ENCODE results near the gene CTNNA2. TPM values are rescaled to one million over a fixed set of nuclear protein-coding genes. Genes with fewer than 3 reads are reported as not detected.

CTNNA2 gene
- total and polyA plus RNA-seq, 11 donors, result 0.20 to 0.81 TPM; not detected in 9

DNA sequence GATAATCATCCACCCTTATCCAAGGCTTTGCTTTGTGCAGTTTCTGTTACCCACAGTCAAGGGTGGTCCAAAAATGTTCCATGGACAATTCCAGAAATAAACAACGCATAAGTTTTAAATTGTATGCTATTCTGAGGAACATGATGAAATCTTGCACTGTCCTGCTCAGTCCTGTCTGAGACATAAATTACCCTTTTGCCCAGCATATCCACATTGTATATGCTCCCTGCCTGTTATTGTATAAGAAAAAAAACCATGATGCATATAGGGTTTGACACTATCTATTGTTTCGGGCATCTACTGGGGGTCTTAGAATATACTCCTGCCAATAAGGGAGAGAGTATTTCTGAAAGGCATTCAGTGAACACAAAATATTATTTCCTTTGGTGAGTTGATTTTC is 767.7 kb downstream of the CTNNA2 start:
- intact Hi-C loops (cut with DNase I), result no loop called here
- 85 to 95% (median 90%) methylated on average over 2 of the region's 2 CpGs for WGBS, 4 donors
- ATAC-seq, result no peak

DNA sequence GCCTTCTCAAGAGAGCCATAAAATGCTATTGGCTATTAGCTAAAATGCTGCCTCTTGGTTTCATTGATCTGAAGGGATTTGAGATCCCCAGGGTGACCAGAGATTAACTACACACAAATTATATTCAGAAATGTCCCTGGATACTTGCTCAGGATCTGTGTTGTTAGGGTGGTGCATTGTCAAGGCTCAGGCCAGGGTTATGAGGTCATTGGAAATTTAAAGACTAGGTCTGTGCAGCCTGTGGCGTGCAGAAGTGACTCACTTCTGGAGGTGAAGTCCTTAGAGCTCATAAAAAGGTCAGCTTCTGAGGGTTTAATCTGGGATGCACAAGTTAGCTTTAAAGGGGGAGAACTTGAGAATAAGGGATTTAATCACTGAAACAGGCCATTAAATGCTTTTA is 768.2 kb downstream of the CTNNA2 start:
- 71 to 100% (median 86%) methylated on average over 1 of the region's 1 CpG for WGBS, 4 donors
- intact Hi-C loops (cut with DNase I), result no loop called here
- DNase-seq (peak in 1 of 5 donors; percentile 26), ATAC-seq (peak in 2 of 4 donors; percentile 55 to 58)
- no peaks in the 10 kb centered on the region for H3K36me3 ChIP-seq
- H3K27ac ChIP-seq, result no peak overlapping the region
- H3K27me3 ChIP-seq, result no peaks in the 10 kb centered on the region
- no peak overlapping the region for H3K4me3 ChIP-seq
- H3K4me1 ChIP-seq, result no peaks in the 10 kb centered on the region
- no peaks in the 10 kb centered on the region for H3K9me3 ChIP-seq
- TF ChIP-seq POLR2A (IDR thresholded peaks at IDR 0.05), result no peak

More for the DNA sequence above, 767.7 kb downstream of the CTNNA2 start:
- no peak overlapping the region for H3K27ac ChIP-seq
- no peak for TF ChIP-seq POLR2A (IDR thresholded peaks at IDR 0.05)
- TF ChIP-seq, protein P1, sequence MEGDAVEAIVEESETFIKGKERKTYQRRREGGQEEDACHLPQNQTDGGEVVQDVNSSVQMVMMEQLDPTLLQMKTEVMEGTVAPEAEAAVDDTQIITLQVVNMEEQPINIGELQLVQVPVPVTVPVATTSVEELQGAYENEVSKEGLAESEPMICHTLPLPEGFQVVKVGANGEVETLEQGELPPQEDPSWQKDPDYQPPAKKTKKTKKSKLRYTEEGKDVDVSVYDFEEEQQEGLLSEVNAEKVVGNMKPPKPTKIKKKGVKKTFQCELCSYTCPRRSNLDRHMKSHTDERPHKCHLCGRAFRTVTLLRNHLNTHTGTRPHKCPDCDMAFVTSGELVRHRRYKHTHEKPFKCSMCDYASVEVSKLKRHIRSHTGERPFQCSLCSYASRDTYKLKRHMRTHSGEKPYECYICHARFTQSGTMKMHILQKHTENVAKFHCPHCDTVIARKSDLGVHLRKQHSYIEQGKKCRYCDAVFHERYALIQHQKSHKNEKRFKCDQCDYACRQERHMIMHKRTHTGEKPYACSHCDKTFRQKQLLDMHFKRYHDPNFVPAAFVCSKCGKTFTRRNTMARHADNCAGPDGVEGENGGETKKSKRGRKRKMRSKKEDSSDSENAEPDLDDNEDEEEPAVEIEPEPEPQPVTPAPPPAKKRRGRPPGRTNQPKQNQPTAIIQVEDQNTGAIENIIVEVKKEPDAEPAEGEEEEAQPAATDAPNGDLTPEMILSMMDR (IDR thresholded peaks at IDR 0.05), result no peak
- no peaks in the 10 kb centered on the region for H3K36me3 ChIP-seq
- no peak for DNase-seq
- no peak overlapping the region for H3K4me3 ChIP-seq
- no peaks in the 10 kb centered on the region for H3K4me1 ChIP-seq
- no peaks in the 10 kb centered on the region for H3K27me3 ChIP-seq
- no peaks in the 10 kb centered on the region for H3K9me3 ChIP-seq

DNA sequence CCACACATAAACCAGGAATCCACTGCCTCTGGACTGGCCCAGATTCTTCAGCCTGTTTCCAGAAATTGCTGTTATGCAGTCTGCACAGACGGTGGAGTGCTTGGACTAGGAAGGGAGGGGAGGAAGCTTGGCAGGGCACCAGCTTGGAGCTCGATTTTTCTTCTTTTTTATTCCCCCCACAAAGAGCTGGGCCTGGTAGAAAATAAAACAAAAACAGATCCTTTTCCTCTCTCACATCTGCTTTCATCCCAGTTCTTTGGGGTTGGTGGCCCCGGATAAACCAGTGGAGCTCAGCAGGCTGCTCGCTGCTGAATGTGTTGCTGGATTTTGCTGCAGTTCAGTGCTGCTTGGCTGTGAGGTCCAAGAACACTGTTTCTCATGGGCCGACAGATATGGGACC is 775.7 kb downstream of the CTNNA2 start:
- DNase-seq (peak in 1 of 5 donors; percentile 15), ATAC-seq (peak in 3 of 4 donors; percentile 68 to 74 (median 73))
- intact Hi-C loops (cut with DNase I), result no loop called here
- peak overlapping the region in 1 of 12 donors; percentile 26 for H3K4me3 ChIP-seq
- no peaks in the 10 kb centered on the region for H3K27me3 ChIP-seq
- H3K36me3 ChIP-seq, result no peaks in the 10 kb centered on the region
- H3K9me3 ChIP-seq, result no peaks in the 10 kb centered on the region
- WGBS, 4 donors, result 23 to 30% (median 28%) methylated on average over 5 of the region's 5 CpGs
- H3K4me1 ChIP-seq, result peaks cover 0 to 12% (median 0%) of the 10 kb centered on the region in 12 donors
- no peak overlapping the region for H3K27ac ChIP-seq
- TF ChIP-seq, protein P1 (IDR thresholded peaks at IDR 0.05), result peak in 9 of 12 donors; percentile 22 to 54 (median 39)
- no peak for TF ChIP-seq POLR2A (IDR thresholded peaks at IDR 0.05)

DNA sequence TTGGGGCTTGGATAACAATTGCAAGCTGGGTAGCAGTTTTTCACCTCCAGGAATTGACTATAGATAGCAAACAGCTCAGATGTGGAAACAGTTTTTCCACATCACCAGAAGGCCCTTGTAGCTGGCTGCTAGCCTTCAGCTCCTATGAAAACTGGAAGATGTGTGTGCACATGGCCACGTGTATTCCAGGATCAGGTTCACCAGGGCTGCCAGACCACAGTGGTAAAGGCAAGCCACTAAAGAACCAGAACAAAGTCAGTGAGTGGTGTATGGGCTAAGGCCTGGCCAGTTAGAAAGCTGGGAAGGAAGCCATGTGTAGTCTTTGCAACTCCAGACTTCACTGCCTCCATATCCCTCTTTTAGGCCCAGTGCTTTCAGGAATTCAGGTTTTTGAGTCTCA is 778.8 kb downstream of the CTNNA2 start:
- peaks cover 0 to 3% (median 0%) of the 10 kb centered on the region in 9 donors for H3K27me3 ChIP-seq
- intact Hi-C loops (cut with DNase I), result no loop called here
- 54 to 73% (median 63%) methylated on average over 1 of the region's 1 CpG for WGBS, 4 donors
- H3K4me3 ChIP-seq, result no peak overlapping the region
- H3K36me3 ChIP-seq, result no peaks in the 10 kb centered on the region
- H3K4me1 ChIP-seq, result peaks cover 0 to 12% (median 0%) of the 10 kb centered on the region in 12 donors
- DNase-seq (no peak), ATAC-seq (no peak)
- TF ChIP-seq, protein P1 (IDR thresholded peaks at IDR 0.05), result no peak
- TF ChIP-seq POLR2A (IDR thresholded peaks at IDR 0.05), result no peak
- no peaks in the 10 kb centered on the region for H3K9me3 ChIP-seq
- no peak overlapping the region for H3K27ac ChIP-seq

DNA sequence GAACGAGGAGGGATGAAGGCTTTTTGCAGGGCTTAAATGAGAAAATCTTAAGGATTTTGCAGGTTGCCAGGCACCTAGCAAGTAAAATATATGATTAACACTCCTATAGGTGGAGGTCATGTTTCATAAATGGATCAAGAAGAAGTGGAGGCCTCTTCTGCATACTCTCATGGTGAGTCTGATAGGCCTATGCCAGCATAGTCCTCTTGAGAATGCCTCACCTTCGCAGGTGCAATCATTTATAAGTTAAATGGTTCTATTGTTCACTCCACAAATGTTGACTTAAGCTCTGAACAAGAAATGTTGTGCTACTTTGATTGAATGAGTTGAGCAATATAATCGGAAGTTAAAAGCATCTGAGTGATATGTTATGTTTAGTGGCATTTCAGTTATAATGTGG is 779.6 kb downstream of the CTNNA2 start:
- no peak for ATAC-seq
- TF ChIP-seq POLR2A (IDR thresholded peaks at IDR 0.05), result no peak
- TF ChIP-seq, protein P1 (IDR thresholded peaks at IDR 0.05), result no peak
- Histone ChIP-seq H3K36me3 (no peaks in the 10 kb centered on the region), H3K27me3 (peaks cover 0 to 4% (median 0%) of the 10 kb centered on the region in 9 donors), H3K4me3 (no peak overlapping the region), H3K4me1 (peaks cover 0 to 12% (median 0%) of the 10 kb centered on the region in 12 donors), H3K9me3 (no peaks in the 10 kb centered on the region), H3K27ac (no peak overlapping the region)
- DNase-seq, result no peak
- 89 to 92% (median 91%) methylated on average over 3 of the region's 3 CpGs for WGBS, 4 donors
- intact Hi-C loops (cut with DNase I), result no loop called here
